HepG2 (cell line): ENCODE data around the gene FOXE3. TPM values are rescaled to one million over a fixed set of nuclear protein-coding genes. Genes with fewer than 3 reads are reported as not detected.

ENCODE experiments used
- ATAC-seq: fragments of 200-7000 bp; cut with Tn5 transposase; 3 replicates; pipeline ENCODE4 v1.9.1; 2020; ENCODE audit warnings: mild to moderate bottlenecking, moderate library complexity
- BruUV-seq: library from RNA; stranded (reverse); fragments of 400-500 nt; replicated peaks from 2 replicates; lab custom pipeline; 2021; lab: Mats Ljungman, UMichigan
- CTCF ChIA-PET: fragments of 300-600 bp; formaldehyde crosslinking; extraction: SDS; loops from one replicate; lab custom pipeline; 2021; ENCODE audit warnings: low total read pairs, inconsistent platforms, low intra/inter-chr PET ratio; lab: Yijun Ruan, JAX
- POLR2A ChIA-PET: fragments of 350-600 bp; sonication (Branson Sonifier 250); formaldehyde crosslinking; loops from one replicate; lab custom pipeline; 2020; ENCODE audit warnings: antibody characterized with exemption, inconsistent platforms; lab: Yijun Ruan, JAX
- DNase-seq: peaks from one replicate; pipeline ENCODE4 v3.0.0-alpha.2; 2015; ENCODE audit warnings: low spot score
- FAIRE-seq: peaks from 3 replicates; lab custom pipeline; 2011; peaks lifted over from hg19 to GRCh38; lab: Jason Lieb, UNC
- H2AFZ ChIP-seq: one replicate; pipeline ENCODE4 v1.6.1; 2011; ENCODE audit warnings: low read length, inconsistent platforms
- H3K27ac ChIP-seq: fragments of 300-600 bp; 3 replicates; pipeline ENCODE4 v1.8.0; 2011; ENCODE audit warnings: mixed run types, mild to moderate bottlenecking, mixed read lengths, low read length, inconsistent platforms; ENCODE audit not compliant: insufficient read depth; ENCODE audit errors: extremely low read length
- H3K27me3 ChIP-seq, 2 experiments: fragments of 200-600 bp in 1 of 2; 2 replicates in 1 of 2; 3 replicates in 1 of 2; pipeline versions ENCODE4 v1.6.0 to v1.8.0; 2011; ENCODE audit warnings: low read length in 2 of 2, mild to moderate bottlenecking in 2 of 2, moderate library complexity in 2 of 2, inconsistent platforms in 1 of 2; ENCODE audit not compliant: insufficient read depth in 2 of 2, control insufficient read depth in 1 of 2
- H3K36me3 ChIP-seq, 2 experiments: fragments of 200-600 bp in 1 of 2; replicated peaks in 1 of 2; 2 replicates in 1 of 2; 3 replicates in 1 of 2; pipeline versions ENCODE4 v1.5.1 to v1.8.0; 2011; ENCODE audit warnings: low read length in 2 of 2, inconsistent platforms in 1 of 2; ENCODE audit not compliant: insufficient read depth in 2 of 2, control insufficient read depth in 1 of 2
- H3K4me1 ChIP-seq: 2 replicates; pipeline ENCODE4 v1.5.1; 2012; ENCODE audit warnings: low read length, inconsistent platforms; ENCODE audit not compliant: insufficient read depth
- H3K4me2 ChIP-seq: 2 replicates; pipeline ENCODE4 v1.6.0; 2011; ENCODE audit warnings: low read depth, low read length, inconsistent platforms
- H3K4me3 ChIP-seq, 3 experiments: fragments of 200-600 bp in 1 of 3; sonication (generic), shearing (Covaris generic) in 1 of 3; replicated peaks in 1 of 3; 2 replicates each; pipeline ENCODE4 v1.5.1; 2011 to 2016; ENCODE audit warnings: low read length in 3 of 3, inconsistent platforms in 2 of 3, low read depth in 2 of 3, mild to moderate bottlenecking in 2 of 3, control low read depth in 1 of 3, mixed read lengths in 1 of 3; ENCODE audit not compliant: insufficient read depth in 1 of 3
- H3K79me2 ChIP-seq: one replicate; pipeline ENCODE4 v1.6.1; 2011; ENCODE audit warnings: low read length, inconsistent platforms; ENCODE audit not compliant: insufficient read depth
- H3K9ac ChIP-seq: 2 replicates; pipeline ENCODE4 v1.6.0; 2011; ENCODE audit warnings: mild to moderate bottlenecking, low read depth, low read length, inconsistent platforms; ENCODE audit not compliant: insufficient read depth
- H3K9me3 ChIP-seq: 2 replicates; pipeline ENCODE4 v1.5.1; 2012; ENCODE audit warnings: mild to moderate bottlenecking, low read length
- H4K20me1 ChIP-seq: 2 replicates; pipeline ENCODE4 v1.6.0; 2011; ENCODE audit warnings: inconsistent platforms, mild to moderate bottlenecking, low read length, moderate library complexity; ENCODE audit not compliant: insufficient read depth
- CREM ChIP-seq, 2 experiments: sonication (generic) in 1 of 2; formaldehyde crosslinking in 1 of 2; IDR thresholded peaks; 2 replicates each; pipeline versions ENCODE4 v1.4.0 to v1.6.1; 2016 to 2020; ENCODE audit warnings: antibody characterized with exemption in 1 of 2, mild to moderate bottlenecking in 1 of 2, missing genetic modification reagents in 1 of 2
- RXRA ChIP-seq: sonication (generic); formaldehyde crosslinking; IDR thresholded peaks from 2 replicates; pipeline ENCODE4 v1.5.1; 2020; ENCODE audit warnings: missing genetic modification reagents
- SALL1 ChIP-seq: sonication (generic); formaldehyde crosslinking; IDR thresholded peaks from 2 replicates; pipeline ENCODE4 v1.8.0; 2022; ENCODE audit warnings: mild to moderate bottlenecking, missing genetic modification reagents
- ZFP36L2 ChIP-seq: sonication (generic); formaldehyde crosslinking; IDR thresholded peaks from 2 replicates; pipeline ENCODE4 v1.4.0; 2020; ENCODE audit warnings: missing genetic modification reagents
- ZNF850 ChIP-seq: sonication (generic); formaldehyde crosslinking; conservative IDR thresholded peaks from 2 replicates; pipeline ENCODE4 v1.9.0; 2021; ENCODE audit warnings: mild to moderate bottlenecking, missing genetic modification reagents
- WGBS: methylation state at CpG from one replicate; pipeline ENCODE4 v1.1.6; 2017; ENCODE audit warnings: low lambda C conversion rate; 5-methylcytosine and 5-hydroxymethylcytosine counted together
- in situ Hi-C: cut with HindIII; loops from 2 replicates; pipeline ENCODE4 v1.10.0; 2017; ENCODE audit warnings: low pct_unique_long_range_greater_than_20kb; ENCODE audit not compliant: extremely low pct_ligation_motif_present
- intact Hi-C: fragments of 100-400 bp; cut with micrococcal nuclease; formaldehyde crosslinking; loops from one replicate; pipeline ENCODE4 v1.10.0; 2022; ENCODE audit not compliant: unreplicated experiment
- polyA plus RNA-seq, 8 experiments: library from polyadenylated mRNA; depleted of rRNA in 3 of 8; stranded (reverse) in 7 of 8; unstranded in 1 of 8; fragments of >200 nt; fragmentation: Illumina TruSeq in 4 of 8; extraction: Trizol in 4 of 8; gene quantifications; 2 replicates each; pipeline versions ENCODE4 v1.2.1 to v1.2.3, GENCODE V29; 2011 to 2016; ENCODE audit warnings: low read depth in 4 of 8, missing spikeins in 1 of 8, mixed read lengths in 1 of 8; ENCODE audit not compliant: insufficient read depth in 1 of 8
- total RNA-seq, 5 experiments: library from RNA; depleted of rRNA; stranded (reverse); fragments of >200 nt; fragmentation: Illumina TruSeq; extraction: Trizol; gene quantifications; 2 replicates each; pipeline ENCODE4 v1.2.3, GENCODE V29; 2016; ENCODE audit warnings: low read depth in 1 of 5
- TF ChIP-seq, protein P1 (sequence below): sonication (generic); formaldehyde crosslinking; IDR thresholded peaks from 2 replicates; pipeline ENCODE4 v1.8.1; 2022; ENCODE audit warnings: mild to moderate bottlenecking, missing genetic modification reagents
- TF ChIP-seq, protein P2 (sequence below): IDR thresholded peaks from 2 replicates; pipeline ENCODE4 v1.6.1; 2016; ENCODE audit warnings: low read depth
- TF ChIP-seq, protein P3 (sequence below): sonication (generic); formaldehyde crosslinking; IDR thresholded peaks from 2 replicates; pipeline ENCODE4 v1.4.0; 2020; ENCODE audit warnings: missing genetic modification reagents, mild to moderate bottlenecking, borderline replicate concordance
- TF ChIP-seq, protein P4 (sequence below): sonication (generic); formaldehyde crosslinking; IDR thresholded peaks from 2 replicates; pipeline ENCODE4 v1.8.1; 2023; ENCODE audit warnings: mild to moderate bottlenecking, inconsistent platforms, moderate library complexity, missing genetic modification reagents, borderline replicate concordance

Gene FOXE3
- total and polyA plus RNA-seq, 2 of the 13 experiments (the other 11 are each of a cell fraction or from before 2014, with no cell fraction given): not detected

DNA sequence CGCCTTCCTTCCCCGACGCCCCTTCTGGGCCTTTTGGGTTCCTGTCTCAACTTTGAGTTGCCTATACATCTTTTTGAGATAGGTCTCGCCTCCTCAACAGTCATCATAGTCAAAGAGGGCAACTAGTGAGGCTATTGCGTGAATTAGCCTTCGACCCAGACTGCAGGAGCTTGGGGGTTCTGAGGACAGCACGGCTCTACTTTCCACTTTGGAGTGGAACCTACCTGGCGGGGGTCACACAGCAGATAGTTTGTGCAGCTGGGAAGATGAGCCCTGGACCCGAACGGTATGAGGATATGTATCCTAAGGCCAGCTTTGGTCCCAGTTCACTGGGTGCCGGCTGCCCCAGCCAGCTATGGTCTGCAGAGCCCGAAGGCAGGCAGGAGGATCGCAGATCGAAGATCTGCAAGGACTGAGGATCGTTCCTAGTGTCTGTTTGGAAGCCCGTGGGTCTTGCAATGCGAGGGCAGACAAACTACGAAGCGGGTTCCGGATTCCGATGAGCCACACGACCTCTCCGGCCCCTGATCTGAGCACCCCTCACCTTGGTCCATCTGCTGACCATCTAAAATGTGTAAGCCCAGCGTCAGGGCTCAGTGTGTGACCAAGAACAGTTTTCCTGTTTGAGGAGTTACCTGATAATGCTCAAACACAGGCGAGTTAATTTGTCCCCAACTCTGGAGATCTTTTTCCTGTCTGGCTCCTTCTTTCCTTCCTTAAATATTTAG lies 29.9 kb downstream of the FOXE3 start:
- Histone ChIP-seq H3K4me2 (no peak overlapping the region), H4K20me1 (peaks cover 4% of the 10 kb centered on the region; the same call in 1 of the 2 replicates), H3K9ac (no peak overlapping the region), H3K79me2 (no peaks in the 10 kb centered on the region), H3K4me1 (no peaks in the 10 kb centered on the region), H3K36me3 (no peaks in the 10 kb centered on the region), H3K4me3 (no peak overlapping the region), H3K27ac (no peak overlapping the region), H3K9me3 (no peaks in the 10 kb centered on the region), H2AFZ (no peak overlapping the region), H3K27me3 (peaks cover 16 to 94% of the 10 kb centered on the region in 2 experiments; a peak in 4 of 5 replicates)
- no TSS peak for BruUV-seq
- in situ Hi-C loops: no loop called here
- no peak for DNase-seq
- ChIA-PET POLR2A (no interaction called here), CTCF (no interaction called here)
- 29% methylated on average over 14 of the region's 25 CpGs for WGBS
- no peak for FAIRE-seq
- intact Hi-C loops: no loop called here
- ATAC-seq: no peak
- TF ChIP-seq, protein P1, sequence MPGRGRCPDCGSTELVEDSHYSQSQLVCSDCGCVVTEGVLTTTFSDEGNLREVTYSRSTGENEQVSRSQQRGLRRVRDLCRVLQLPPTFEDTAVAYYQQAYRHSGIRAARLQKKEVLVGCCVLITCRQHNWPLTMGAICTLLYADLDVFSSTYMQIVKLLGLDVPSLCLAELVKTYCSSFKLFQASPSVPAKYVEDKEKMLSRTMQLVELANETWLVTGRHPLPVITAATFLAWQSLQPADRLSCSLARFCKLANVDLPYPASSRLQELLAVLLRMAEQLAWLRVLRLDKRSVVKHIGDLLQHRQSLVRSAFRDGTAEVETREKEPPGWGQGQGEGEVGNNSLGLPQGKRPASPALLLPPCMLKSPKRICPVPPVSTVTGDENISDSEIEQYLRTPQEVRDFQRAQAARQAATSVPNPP (CRISPR knock-in tag): no peak
- TF ChIP-seq ZNF850 (CRISPR knock-in tag) (no peak), CREM (IDR thresholded peaks at IDR 0.05) (no peak), CREM (CRISPR knock-in tag; IDR thresholded peaks at IDR 0.05) (no peak), RXRA (CRISPR knock-in tag) (no peak), ZFP36L2 (CRISPR knock-in tag) (no peak), SALL1 (CRISPR knock-in tag) (no peak)
- TF ChIP-seq, protein P2, sequence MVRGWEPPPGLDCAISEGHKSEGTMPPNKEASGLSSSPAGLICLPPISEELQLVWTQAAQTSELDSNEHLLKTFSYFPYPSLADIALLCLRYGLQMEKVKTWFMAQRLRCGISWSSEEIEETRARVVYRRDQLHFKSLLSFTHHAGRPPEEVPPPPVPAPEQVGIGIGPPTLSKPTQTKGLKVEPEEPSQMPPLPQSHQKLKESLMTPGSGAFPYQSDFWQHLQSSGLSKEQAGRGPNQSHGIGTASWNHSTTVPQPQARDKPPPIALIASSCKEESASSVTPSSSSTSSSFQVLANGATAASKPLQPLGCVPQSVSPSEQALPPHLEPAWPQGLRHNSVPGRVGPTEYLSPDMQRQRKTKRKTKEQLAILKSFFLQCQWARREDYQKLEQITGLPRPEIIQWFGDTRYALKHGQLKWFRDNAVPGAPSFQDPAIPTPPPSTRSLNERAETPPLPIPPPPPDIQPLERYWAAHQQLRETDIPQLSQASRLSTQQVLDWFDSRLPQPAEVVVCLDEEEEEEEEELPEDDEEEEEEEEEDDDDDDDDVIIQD: no peak
- TF ChIP-seq, protein P3, sequence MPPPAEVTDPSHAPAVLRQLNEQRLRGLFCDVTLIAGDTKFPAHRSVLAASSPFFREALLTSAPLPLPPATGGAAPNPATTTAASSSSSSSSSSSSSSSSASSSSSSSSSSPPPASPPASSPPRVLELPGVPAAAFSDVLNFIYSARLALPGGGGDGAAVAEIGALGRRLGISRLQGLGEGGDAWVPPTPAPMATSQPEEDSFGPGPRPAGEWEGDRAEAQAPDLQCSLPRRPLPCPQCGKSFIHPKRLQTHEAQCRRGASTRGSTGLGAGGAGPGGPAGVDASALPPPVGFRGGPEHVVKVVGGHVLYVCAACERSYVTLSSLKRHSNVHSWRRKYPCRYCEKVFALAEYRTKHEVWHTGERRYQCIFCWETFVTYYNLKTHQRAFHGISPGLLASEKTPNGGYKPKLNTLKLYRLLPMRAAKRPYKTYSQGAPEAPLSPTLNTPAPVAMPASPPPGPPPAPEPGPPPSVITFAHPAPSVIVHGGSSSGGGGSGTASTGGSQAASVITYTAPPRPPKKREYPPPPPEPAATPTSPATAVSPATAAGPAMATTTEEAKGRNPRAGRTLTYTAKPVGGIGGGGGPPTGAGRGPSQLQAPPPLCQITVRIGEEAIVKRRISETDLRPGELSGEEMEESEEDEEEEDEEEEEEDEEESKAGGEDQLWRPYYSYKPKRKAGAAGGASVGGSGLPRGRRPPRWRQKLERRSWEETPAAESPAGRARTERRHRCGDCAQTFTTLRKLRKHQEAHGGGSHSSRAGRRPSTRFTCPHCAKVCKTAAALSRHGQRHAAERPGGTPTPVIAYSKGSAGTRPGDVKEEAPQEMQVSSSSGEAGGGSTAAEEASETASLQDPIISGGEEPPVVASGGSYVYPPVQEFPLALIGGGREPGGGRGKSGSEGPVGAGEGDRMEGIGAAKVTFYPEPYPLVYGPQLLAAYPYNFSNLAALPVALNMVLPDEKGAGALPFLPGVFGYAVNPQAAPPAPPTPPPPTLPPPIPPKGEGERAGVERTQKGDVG (CRISPR knock-in tag): no peak
- TF ChIP-seq, protein P4, sequence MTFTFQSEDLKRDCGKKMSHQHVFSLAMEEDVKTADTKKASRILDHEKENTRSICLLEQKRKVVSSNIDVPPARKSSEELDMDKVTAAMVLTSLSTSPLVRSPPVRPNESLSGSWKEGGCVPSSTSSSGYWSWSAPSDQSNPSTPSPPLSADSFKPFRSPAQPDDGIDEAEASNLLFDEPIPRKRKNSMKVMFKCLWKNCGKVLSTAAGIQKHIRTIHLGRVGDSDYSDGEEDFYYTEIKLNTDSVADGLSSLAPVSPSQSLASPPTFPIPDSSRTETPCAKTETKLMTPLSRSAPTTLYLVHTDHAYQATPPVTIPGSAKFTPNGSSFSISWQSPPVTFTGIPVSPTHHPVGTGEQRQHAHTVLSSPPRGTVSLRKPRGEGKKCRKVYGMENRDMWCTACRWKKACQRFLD (CRISPR knock-in tag): no peak
